Cardiac septum (tissue), 1 donor: ENCODE results near the gene AFDN. TPM values are rescaled to one million over a fixed set of nuclear protein-coding genes. Genes with fewer than 3 reads are reported as not detected.

Experiments
- DNase-seq: peaks from one replicate; pipeline ENCODE4 v3.0.0-alpha.2; 2020; ENCODE audit warnings: low spot score
- intact Hi-C: fragments of 100-400 bp; cut with DNase I; formaldehyde crosslinking; loops from one replicate; pipeline ENCODE4 v1.14.0; 2022
- total RNA-seq: library from RNA; stranded (reverse); fragmentation: NEBNext Ultra II Directional; extraction: Animal tissue kit (Norgen Biotek cat#: 25700); gene quantifications from one replicate; pipeline ENCODE4 v1.2.1, GENCODE V29; 2021
- donor health status: DM: no; HTN: no; CAD: no.

Gene AFDN
- total RNA-seq, 1 donor from 2014 or later: 67.1 TPM

GRCh38 chr6:167936051-167936450, 109.3 kb downstream of the AFDN start:
- intact Hi-C loops: no loop called here
- no peak for DNase-seq

DNA sequence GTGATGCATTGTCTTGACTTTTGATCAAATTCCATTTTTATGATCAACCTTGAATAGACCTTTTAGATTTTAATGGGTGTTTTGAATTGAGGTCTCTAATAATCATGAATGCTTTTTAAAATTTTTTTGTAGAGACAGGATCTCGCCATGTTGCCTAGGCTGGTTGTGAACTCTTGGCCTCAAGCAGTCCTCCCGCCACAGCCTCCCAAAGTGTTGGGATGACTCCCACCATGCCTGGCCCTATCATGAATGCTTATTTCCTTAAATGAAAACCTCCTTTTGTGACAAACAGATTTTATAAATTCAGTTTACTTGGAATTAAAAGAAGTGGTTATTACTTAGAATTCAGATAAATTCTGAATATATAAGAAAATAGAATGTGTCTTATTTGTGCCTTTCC, 110.6 kb downstream of the AFDN start:
- intact Hi-C loops: no loop called here
- DNase-seq: no peak

- no peak for DNase-seq
- intact Hi-C loops: no loop called here
Observed at GRCh38 chr6:167937948-167938911, 111.5 kb downstream of the AFDN start.

DNA sequence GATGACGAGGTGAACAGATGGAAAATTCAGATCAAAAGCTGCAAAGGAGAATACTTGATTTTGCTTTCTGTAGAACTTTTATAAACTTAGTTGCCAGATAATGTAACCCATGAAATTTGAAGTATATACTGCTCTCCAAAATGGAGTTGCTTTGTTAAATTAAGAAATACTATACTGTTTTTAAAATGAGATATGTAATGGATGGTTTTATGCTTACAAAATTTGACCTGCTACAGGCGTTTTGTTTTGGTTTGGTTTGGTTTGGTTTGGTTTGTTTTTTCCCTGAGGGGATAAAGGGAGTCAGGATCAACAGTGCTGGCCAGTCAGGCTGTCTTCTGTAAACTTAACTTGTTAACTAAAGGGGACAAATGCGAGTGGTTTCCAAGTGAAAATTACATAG, 115.1 kb downstream of the AFDN start:
- intact Hi-C loops: no loop called here
- no peak for DNase-seq

- DNase-seq: no peak
- intact Hi-C loops: no loop called here
Observed at GRCh38 chr6:167944130-167944529, 117.4 kb downstream of the AFDN start.

DNA sequence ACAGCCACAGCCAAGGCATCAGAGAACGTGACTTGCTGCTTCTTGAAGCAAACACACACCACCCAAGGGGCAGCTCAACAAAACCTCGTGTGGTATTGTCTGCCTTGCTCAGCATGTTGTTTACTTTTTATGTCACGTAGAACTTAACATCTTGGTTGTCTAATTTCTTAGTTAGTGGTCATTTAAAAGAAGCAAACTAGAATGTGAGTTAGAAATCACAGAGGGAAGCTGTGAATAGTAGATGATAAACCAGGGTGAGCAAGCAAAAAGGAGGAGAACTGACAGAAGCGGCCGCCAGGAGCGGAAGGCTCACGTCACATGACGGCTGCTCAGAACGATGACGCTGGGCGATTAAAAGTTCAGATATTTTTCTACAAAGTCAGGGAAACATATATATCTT, 119.3 kb downstream of the AFDN start:
- no peak for DNase-seq
- intact Hi-C loops: no loop called here

- DNase-seq: no peak
- intact Hi-C loops: no loop called here
Observed at GRCh38 chr6:167946604-167947003, 119.9 kb downstream of the AFDN start.

DNA sequence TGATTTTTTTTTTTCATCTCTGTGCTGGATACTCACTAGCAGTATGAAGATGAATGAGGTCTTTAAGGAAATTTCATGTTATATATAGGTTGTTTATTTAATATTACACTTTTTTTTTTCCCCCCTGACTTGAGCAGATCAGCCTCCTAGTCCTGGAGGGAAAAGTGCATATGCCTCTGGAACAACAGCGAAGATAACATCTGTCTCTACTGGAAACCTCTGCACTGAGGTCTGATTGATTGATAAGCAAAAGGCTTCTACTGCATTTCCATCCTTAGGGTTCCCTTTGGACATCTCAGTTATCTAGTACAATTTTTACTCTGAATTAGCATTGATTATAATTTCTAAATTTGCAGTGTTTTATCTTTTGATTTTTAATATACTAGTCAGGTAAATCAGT, 121.0 kb downstream of the AFDN start:
- intact Hi-C loops: no loop called here
- DNase-seq: no peak

- DNase-seq: no peak
- intact Hi-C loops: no loop called here
Observed at GRCh38 chr6:167948716-167949115, 122.0 kb downstream of the AFDN start.

- DNase-seq: no peak
- intact Hi-C loops: no loop called here
Observed at GRCh38 chr6:167949121-167949684, 122.5 kb downstream of the AFDN start.

GRCh38 chr6:167951781-167952511, 125.2 kb downstream of the AFDN start:
- intact Hi-C loops: no loop called here
- no peak for DNase-seq

DNA sequence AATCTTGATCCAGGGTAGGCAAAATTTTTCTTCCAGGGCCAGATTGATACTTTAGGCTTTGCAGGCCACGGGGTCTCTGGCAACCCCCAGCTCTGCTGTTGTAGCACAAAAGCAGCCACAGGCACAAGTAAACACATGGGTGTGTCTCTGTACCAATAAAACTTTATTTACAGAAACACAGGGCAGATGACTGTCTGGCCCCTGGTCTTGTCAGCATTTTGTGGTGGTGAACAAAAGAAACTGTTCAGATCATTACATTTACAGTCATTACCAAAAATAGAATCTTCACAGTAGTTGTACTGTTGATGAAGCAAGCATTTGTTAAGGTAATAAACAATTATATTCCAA, 125.8 kb downstream of the AFDN start:
- no peak for DNase-seq
- intact Hi-C loops: no loop called here

DNA sequence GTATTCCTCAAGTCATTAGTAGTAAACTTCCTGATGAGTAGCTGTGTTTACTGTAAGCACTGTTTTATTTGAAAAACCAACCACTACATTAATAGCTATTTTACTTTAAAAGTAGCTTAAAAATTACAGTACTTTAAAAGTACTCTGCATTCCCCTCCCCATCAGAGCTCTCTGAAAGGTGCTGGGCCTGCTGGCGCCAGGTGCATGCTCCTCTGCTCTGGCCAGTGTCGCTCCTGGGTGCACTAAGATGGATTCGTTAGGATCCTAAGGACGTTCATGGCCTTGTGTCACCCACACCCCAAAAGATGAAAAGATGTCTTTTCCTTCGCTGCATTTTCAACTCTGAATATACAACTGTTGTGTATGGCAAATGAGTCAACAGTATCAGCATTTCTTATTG, 126.8 kb downstream of the AFDN start:
- intact Hi-C loops: no loop called here
- no peak for DNase-seq

GRCh38 chr6:167954151-167954550, 127.4 kb downstream of the AFDN start:
- intact Hi-C loops: no loop called here
- DNase-seq: no peak

GRCh38 chr6:167956491-167956890, 129.8 kb downstream of the AFDN start:
- no peak for DNase-seq
- intact Hi-C loops: no loop called here

DNA sequence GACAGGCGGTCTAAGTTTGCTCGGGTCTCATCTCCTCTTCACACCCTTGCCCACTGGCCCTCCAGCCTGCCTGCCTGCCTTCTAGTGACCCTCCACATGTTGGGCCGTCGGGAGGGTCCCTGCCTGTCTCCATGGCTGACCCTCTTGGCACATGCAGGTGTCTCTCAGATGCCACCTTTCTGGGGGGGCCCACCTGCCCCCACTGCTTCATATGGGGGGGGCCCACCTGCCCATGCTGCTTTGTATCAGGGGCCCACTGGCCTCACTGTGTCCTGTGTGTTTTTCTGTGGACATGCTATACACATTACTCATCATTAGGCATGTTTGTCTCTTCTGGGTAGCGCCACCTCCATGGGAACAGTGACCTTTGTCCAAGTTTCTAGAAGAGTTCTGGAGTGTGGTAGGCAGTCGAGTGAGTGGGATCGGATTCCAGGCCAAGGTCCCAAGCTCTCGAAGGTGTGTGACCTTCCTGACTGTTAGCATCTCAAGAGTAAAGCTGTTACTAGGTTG, 130.3 kb downstream of the AFDN start:
- no peak for DNase-seq
- intact Hi-C loops: no loop called here

- no peak for DNase-seq
- intact Hi-C loops: no loop called here
Observed at GRCh38 chr6:167957626-167958025, 130.9 kb downstream of the AFDN start.

GRCh38 chr6:167960579-167960978, 133.9 kb downstream of the AFDN start:
- no peak for DNase-seq
- intact Hi-C loops: no loop called here

DNA sequence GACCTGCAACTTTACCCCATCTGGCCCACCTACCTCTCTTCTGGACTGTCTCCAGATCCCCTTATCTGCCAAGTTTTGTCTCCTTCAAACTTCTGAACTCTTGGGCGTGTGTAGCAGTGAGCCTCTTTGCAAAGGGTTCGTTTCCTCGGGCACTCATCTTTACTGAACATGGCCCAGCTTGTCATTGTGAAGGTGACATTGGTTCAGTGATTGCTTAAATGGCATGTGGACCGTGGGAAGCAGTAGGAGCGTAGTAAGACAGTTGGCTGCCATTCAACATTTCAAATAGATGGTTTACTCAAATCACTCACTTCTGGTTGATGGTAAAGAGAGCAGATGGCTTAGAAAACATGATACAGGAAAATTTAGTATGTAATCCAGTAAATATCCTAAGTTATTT, 136.0 kb downstream of the AFDN start:
- DNase-seq: no peak
- intact Hi-C loops: no loop called here

DNA sequence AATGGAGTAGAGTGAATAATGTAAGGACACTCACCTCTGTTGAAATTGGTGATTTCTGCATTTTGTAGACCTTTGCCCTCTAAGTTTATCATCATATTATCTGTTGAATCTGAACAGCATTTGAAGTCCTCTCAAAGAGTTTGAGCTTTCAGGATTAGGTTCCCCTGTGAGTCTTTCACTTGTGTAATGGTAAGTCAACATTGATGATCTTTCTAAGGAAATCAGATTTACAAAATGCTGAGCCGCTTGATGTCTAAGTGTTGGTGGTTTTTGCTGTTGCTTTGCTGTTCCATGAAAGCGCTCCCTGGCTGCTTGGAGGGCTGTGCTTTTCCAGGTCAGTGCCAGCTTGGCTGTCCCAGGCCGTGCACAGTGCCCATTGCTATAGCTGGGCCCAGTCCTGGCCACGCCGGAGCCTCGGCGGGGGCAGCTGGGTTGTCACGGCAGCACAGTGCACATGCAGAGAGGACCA, 136.9 kb downstream of the AFDN start:
- DNase-seq: no peak
- intact Hi-C loops: no loop called here
